GF-D8 (cell line): ENCODE data around the gene ZNF304.
A peak's percentile ranks its signal among the peaks of the same experiment; 100 is the strongest.
"Not testable (repeated sequence)": the region's sequence is repeated elsewhere in the genome, so short reads cannot be mapped to it uniquely, and the experiment has no call there.

ENCODE experiments used
- DNase-seq: peaks from one replicate; lab custom pipeline; 2025; lab: John Stamatoyannopoulos, UW

ZNF304 gene

DNA sequence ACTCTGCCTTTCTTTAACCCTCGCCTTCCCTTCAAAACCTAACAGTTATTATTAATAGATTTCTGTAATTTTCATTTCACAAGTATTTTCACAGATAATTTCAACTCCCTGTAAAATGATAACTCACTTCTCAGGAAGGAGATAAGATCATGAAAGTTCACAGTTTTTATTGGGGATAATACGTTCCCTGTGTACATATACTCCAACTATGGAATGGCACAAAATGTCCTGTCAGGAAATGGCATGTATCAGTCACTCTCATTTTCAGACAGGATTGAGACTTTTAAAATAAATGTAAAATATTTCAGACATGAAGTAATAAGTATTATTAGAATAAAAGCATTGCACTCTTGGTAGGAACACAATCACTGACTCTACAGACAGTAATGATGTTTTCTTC lies 11.3 kb downstream of the ZNF304 start:
- DNase-seq = no peak

DNA sequence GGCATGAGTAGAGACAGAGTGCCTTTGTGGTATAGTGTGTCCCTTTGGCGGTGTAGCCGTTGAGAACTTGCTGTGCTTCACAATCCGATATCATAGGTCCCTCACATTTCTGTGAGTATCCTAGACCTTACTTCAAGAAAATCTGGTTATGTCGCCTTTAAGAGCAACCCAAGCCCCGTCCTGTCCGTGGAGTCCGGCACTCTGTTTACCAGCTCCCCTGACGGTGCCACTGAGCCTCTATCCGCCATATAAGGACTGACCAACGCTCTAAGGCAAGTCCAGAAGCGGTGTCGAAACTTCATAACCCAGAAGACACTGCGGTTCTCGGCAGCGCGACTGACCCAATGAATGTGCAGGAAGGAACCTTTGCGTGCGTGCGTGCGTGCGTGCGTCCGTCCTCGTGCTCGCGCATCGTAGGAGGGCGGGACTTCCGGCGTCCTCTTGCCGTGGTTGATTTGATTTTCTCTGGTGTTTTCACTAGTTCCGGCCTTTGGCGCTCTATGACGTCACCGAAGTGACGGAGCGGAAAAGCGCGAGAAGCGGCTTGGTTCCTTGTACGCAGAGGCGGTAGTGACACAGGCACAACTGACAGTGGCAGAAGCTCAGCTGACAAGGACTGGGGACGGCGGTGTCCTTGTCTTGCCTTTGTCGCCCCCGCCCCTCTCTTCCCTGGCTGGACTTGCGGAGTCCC lies 12.1 kb downstream of the ZNF304 start, which contains the start of the genes TRAPPC2B and ZNF547:
TSS of gene TRAPPC2B (plus strand) at position 555 of the 691 bp plus-strand sequence. CDS start 1,283 bp downstream, outside the sequence.
TSS of gene ZNF547 (plus strand) at position 555 of the 691 bp plus-strand sequence. CDS start 5,005 bp downstream, outside the sequence.
- DNase-seq = peak; percentile 98

DNA sequence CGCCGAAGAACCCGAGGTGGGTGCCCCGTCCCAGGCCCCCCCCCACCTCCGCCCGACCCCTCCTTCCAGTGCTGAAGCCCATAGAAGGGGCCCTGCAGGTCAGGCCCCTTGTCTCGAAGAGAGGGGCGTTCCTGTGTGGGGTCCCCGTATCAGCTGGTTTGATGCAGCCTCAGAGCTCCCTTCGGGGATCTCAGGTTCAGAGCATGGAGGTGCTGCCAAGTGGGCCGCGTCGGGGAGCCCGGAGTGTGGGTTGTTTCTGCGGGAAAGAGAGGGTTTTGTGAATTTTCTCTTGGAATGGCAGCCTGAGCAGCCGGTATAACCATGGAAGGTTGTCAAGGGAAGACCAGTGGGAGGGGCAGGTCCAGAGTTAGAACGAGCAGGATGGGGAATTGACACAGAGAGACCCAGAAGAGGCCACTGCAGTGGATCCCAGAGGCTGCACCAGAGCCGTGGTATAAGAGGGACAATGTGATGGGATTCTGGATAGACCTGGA lies 12.7 kb downstream of the ZNF304 start:
- no peak for DNase-seq

DNA sequence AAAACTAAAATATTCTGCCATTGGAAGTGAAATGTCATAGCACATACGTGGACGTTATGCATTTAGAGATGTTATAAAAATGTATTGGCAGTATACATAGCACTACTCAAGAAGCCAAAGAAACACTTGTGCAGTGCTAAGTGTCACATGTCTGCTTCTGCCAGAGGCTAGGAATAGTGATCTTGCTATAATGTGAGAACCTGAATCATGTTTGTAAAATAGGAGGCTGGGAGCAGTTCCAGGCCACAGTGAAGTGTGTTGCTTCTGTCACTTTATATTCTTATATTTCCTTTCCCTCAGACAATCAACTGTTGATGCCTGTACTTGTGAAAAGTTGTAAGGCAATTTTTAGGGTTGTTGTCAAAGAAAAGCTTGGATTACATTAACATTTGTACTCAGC lies 15.7 kb downstream of the ZNF304 start:
- no peak for DNase-seq

DNA sequence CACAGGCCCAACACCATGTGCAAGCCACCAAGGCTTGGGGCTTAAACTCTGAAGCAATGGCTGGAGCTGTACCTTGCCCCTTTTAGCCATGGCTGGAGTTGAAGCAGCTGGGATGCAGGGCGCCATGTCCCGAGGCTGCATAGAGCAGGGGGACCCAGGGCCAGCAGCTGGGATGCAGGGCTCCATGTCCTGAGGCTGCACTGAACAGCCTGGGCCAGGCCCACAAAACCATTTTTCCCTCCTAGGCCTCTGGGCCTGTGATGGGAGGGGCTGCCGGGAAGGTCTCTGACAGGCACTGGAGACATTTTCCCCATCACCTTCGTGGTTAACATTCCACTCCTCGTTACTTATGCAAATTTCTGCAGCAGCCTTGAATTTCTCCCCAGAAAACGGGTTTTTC lies 23.1 kb downstream of the ZNF304 start:
- no peak for DNase-seq

DNA sequence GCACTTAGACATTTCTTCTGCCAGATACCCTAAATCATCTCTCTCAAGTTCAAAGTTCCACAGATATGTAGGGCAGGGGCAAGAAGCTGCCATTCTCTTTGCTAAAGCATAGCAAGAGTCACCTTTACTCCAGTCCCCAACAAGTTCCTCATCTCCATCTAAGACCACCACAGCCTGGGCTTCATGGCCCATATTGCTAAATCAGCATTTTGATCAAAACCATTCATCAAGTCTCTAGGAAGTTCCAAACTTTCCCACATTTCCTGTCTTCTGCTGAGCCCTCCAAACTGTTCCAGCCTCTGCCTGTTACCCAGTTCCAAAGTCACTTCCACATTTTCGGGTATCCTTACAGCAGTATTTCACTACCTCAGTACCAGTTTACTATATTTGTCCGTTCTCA lies 23.6 kb downstream of the ZNF304 start:
- not testable (repeated sequence) for DNase-seq

DNA sequence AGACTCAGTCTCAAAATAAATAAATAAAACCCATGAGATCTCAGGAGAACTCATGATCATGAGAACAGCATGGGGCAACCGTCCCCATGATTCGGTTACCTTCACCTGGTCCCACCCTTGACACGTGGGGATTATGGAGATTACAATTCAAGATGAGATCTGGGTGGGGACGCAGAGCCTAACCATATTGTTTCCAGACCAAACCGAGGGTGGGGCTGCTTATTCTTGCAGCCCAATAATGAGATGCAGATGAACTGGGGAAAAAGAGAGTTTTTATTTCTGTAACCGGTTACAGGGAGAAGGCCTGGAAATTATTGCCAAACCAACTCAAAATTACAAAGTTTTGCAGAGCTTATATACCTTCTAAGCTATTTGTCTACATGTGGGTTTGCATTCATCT lies 25.1 kb downstream of the ZNF304 start:
- no peak for DNase-seq

DNA sequence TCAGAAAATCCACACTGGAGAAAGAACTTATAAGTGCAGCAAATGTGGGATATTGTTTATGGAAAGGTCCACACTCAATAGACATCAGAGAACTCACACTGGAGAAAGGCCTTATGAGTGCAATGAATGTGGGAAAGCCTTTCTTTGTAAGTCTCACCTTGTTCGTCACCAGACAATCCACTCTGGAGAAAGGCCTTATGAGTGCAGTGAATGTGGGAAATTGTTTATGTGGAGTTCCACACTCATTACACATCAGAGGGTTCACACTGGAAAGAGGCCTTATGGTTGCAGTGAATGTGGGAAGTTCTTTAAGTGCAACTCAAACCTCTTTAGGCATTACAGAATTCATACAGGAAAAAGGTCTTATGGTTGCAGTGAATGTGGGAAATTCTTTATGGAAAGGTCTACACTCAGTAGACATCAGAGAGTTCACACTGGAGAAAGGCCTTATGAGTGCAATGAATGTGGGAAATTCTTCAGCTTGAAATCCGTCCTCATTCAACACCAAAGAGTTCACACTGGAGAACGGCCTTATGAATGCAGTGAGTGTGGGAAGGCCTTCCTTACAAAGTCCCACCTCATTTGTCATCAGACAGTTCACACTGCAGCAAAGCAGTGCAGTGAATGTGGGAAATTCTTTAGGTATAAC lies 26.6 kb downstream of the ZNF304 start:
- DNase-seq = no peak

DNA sequence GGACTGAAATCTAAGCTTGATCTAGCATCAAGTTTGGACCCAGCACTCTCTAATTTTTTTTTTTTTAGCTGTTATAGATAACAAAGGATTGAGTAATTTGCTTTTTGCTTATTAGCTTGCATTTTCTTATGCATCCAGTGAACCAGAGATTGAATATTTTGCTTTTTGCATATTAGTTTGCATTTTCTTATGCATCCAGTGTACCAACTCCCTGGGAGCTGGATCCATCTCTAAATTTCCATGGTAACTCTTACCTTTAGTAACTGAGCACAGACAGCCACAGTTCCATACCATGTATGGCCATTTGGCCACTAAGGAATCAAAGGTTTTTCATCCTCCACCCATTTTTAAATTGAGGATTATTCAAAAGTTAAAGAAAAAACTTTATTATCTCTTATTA lies 29.9 kb downstream of the ZNF304 start:
- no peak for DNase-seq

DNA sequence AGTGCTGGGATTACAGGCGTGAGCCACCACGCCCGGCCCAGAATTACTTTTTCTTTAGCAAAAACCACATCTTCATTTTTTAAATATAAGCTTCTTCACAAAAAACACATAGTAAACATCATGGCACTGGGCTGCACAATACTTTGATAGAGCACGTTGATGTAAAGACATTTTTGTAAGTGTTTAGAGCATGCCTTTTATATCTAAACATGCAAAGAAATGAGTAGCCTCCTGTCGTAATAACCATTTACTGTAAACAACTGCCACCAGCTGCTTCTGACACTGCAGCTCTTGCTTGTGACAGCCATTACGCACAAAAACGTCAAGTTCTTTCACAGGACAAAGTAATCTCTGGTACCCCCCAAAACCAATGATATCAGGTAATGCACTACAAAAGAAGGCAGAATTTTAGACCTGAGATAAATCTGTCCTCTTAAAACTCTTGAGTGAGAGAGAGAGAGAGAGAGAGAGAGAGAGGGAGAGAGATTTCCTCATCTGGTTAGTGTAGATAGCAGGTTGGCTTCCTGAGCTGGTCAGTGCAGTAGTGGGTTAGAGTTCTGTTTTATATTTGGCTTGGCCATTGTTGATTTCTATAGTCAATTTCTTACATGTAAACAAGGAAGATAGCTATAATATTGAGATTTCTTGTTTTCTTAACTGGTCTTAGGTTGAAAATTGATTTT lies 31.9 kb downstream of the ZNF304 start:
- no peak for DNase-seq

DNA sequence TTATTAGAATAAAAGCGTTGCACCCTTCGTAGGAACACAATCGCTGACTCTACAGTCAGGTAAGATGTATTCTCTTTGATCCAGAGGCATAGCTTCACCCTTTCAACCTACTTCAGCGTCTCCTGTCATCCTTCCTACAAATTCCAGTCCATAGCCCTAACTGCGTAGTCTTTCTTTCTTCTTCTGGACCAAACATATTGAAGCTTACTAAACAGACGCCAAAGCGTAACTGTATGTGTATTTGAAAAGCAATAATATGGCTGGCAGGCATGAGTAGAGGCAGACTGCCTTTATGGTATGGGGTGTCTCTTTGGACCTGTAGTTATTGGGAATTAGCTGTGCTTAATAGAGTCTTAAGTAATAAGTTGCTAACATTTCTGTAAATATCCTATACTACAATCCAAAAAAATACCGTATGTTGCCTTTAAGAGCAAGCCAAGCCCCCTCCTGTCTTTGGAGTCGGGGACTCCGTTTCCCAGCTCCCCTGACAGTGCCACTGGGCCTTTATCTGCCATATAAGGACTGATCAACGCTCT lies 38.2 kb downstream of the ZNF304 start:
- no peak for DNase-seq

DNA sequence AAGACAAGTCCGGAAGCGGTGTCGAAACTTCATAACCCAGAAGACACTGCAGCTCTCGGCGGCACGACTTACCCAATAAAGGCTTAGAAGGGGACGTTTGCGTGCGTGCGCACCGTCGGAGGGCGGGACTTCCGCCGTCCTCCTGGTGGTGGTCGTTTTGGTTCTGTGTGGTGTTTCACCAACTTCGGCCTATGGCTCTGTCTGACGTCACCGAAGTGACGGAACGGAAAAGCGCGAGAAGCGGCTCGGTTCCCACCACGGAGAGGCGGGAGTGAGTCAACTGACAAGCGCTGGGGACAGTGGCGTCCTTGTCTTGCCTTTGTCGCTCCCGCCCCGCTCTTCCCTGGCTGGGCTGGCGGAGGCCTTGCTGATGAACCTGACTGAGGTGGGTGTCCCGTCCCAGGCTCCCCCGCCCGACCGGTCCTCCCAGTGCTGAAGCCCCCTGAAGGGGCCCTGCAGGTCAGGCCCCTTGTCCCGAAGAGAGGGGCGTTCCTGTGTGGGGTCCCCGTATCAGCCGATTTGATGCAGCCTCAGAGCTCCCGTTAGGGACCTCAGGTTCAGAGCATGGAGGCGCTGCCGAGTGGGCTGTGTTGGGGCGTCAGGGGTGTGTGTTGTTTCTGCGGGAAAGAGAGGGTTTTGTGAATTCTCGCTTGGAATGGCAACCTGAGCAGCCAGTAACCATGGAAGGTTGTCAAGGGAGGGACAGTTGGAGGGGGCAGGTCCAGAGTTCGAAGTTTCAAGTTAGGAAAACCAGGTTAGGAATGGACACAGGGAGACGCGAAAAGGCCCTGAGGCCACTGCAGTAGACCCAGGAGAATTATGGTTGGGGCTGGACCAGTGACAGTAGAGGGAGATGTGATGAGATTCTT lies 38.9 kb downstream of the ZNF304 start, which contains the start of gene ZNF548:
TSS of gene ZNF548 (plus strand) at position 125 of the 869 bp plus-strand sequence. CDS start at position 371, 246 bp downstream.
- peak; percentile 96 for DNase-seq

DNA sequence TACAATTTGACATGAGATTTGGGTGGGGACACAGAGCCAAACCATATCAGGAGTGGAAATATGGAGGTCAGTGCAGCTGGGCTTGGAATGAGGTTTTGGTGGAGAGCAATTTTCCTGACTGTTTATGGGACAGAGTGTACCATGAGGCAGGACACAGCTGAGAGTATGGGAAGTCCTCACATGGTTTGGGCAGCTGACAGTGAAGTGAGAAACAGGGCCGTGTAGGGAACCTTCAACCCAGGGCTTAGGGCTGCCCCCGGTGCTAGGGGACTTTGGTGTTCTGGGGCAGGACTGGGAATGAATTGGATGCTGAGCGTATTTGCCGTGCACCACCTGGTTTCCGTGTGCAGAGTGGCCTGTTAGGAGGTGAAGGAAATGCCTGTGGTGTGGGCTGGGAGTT lies 44.6 kb downstream of the ZNF304 start:
- DNase-seq = no peak

DNA sequence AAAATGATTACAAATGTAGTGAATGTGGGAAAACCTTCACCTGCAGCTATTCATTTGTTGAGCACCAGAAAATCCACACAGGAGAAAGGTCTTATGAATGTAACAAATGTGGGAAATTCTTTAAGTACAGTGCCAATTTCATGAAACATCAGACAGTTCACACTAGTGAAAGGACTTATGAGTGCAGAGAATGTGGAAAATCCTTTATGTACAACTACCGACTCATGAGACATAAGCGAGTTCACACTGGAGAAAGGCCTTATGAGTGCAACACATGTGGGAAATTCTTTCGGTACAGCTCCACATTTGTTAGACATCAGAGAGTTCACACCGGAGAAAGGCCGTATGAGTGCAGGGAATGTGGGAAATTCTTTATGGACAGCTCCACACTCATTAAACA lies 47.8 kb downstream of the ZNF304 start:
- no peak for DNase-seq

DNA sequence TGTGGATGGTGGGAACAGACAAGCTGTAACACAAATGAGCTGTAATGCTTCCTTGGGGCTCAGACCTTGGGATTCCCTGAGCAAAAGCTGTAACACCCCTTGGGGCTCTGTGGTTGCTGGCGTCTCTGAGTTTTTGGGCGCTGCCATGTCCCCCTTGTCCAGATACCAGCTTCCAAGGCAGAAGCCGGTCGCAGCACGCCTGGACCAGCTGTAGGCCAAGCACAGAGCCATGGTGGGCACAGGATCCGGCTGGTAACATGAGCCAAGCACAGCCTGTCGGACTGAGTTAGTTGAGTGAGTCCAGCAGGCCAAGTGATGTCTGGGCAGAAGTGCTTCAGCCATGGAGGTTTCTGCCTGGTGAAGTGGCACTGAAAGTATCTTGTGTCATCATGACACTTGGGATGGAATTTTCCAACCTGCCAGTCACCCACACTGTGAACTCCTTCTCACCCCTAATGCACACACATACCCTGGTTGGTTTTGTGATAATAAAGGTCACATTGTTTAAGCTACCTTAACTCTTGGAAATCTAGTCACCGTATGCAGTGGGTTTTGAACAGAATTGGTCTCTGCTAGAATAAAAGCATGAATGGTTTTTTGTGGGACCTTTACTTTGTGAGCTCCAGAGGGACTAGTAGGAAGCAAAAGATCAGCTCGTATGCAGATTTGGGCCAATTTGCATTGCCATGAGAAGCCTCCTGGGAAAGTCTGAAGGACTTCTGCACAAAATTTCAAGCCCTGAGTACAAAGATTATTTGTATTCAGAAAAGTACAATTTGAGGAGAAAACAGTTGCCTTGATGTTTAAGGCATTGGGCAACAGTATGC lies 52.9 kb downstream of the ZNF304 start:
- DNase-seq = no peak

DNA sequence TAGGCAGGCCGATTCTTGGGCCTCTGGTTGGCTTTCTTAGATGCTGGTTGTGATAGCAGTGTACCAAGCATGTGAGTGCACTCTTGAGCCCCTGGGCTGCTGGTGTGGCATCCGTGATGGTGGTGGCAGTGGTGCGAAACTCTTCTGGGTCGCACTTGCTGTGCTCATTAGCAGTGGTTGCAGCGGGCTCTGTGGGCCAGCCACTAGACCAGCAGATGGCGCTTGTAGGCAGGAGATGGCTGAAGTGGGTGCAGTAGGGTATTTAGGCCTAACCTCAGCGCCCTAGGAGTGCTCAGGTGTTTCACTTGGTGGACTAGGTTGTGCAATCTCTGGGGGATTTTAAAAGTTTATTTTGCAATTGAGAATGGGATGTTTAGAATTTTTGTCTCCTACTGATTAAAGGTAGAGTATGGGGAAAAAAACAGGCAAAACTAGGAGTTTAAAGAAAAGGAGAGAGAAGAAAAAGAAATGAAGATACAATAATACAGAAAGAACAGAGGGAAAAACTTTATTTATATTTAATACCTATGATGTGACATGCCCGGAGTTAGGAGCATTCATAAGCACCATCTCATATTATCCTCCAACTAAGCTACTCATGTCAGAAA lies 55.5 kb downstream of the ZNF304 start:
- peak; percentile 6 for DNase-seq
